Measurements from ENCODE around the gene LUZP4.
A peak's percentile ranks its signal among the peaks of the same experiment; 100 is the strongest.
"Not testable (repeated sequence)": the region's sequence is repeated elsewhere in the genome, so short reads cannot be mapped to it uniquely, and the experiment has no call there.

Gene LUZP4

DNA sequence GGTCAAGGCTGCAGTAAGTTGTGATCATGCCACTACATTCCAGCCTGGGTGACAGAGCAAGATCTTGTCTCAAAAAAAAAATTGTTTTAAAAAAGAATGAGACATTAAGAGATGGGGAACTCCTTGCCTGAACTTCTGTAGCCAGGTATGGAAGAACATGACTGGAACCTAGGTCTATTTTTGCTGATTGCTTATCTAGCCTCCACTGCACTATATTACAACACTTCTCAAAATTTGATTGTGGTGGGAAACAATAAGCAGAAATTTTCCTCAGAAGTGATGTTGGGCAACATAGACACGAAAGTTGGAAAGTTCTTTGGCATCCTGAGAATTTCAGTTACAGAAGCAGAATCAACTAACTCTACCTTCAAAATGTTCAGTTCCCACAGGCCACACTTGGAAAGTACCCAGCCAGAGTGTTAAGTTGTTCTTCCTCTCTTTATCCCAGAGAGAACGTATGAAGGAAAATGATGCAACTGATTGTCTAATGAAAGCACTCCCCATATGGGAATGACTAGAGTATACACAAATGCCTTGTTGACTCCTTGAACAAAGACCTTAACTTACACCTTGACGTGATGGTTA lies 50.0 kb downstream of the LUZP4 start:
- no peak for DNase-seq

DNA sequence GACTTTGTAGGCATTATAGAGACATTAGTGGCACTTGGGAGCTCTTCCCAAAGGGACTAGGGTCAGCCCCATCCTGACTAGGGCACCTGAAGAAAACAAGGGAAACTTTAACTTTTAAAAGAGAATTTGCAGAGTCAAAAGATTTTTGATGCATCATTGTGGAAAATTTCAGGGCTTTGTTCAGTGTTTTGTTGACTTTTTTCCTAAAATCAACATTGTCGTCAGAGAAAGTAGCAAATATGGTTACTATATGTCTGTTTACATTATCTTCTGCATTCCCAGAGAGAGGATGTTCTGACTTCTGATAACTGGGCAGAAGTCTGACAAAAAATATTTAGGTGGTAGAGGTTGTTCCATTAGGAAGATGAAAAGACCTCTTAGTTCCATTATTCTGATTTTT lies 51.9 kb downstream of the LUZP4 start:
- DNase-seq = no peak

- peak; percentile 74 for DNase-seq
These were observed 55.5 kb downstream of the LUZP4 start for GRCh38 chrX:115344885-115345614.

- no peak for DNase-seq
These were observed 56.1 kb downstream of the LUZP4 start for GRCh38 chrX:115345615-115346014.

DNA sequence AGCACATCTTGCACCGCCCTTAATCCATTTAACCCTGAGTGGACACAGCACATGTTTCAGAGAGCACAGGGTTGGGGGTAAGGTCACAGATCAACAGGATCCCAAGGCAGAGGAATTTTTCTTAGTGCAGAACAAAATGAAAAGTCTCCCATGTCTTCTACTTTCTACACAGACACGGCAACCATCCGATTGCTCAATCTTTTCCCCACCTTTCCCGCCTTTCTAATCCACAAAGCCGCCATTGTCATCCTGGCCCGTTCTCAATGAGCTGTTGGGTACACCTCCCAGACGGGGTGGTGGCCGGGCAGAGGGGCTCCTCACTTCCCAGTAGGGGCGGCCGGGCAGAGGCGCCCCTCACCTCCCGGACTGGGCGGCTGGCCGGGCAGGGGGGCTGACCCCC lies 57.2 kb downstream of the LUZP4 start:
- not testable (repeated sequence) for DNase-seq

DNA sequence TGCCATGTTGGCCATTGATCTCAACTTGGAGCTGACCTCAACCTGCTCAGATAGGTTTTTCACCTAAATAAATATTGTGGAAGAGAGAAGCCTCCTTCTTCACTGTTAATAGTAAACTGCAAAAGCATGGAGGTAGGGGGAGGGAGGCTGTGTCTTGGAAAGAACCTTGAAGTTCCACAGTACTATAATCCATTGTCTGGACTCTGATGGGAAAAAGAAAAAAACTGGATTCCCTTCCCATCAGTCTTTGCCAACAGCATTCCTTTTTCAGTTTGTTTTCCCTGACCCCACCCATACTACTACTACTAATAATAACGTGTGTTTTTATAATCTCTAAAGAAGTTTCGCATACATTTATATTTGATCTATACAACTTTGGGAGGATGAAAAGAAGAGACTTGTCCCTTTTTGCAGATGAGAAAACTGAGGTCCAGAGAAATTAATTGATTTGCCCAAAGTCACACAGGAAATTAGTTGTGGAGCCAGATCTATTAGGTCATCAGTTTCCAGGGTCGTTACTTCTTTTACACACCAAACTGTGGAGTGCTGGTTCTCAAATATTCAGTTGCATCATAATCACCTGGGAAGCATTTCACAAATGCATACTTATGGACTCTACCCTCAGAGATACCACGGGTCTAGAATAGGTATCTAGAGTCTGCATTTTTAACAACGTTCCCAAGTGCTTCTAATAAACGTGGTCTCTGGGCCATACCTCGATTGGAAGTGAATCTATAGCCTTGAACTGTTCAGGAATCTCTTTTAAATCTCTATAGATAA lies 59.1 kb downstream of the LUZP4 start:
- no peak for DNase-seq

- no peak for DNase-seq
These were observed 61.3 kb downstream of the LUZP4 start for GRCh38 chrX:115350711-115351381.

- DNase-seq = no peak
These were observed 66.9 kb downstream of the LUZP4 start for GRCh38 chrX:115356369-115356768.
